Neural cell (in vitro differentiated cells): ENCODE data around the gene PRKAG2.

Experiments
- CTCF ChIP-seq: fragments of 450-650 bp; IDR thresholded peaks from 2 replicates; pipeline ENCODE4 v1.5.1; 2014; ENCODE audit warnings: antibody characterized with exemption, mild to moderate bottlenecking, moderate library complexity; ENCODE audit not compliant: poor library complexity, severe bottlenecking
- RAD21 ChIP-seq: fragments of 450-650 bp; conservative IDR thresholded peaks from 2 replicates; pipeline ENCODE4 v1.6.1; 2014; ENCODE audit warnings: antibody characterized with exemption, mild to moderate bottlenecking, moderate library complexity
- SMC3 ChIP-seq: fragments of 450-650 bp; conservative IDR thresholded peaks from 2 replicates; pipeline ENCODE4 v1.6.1; 2014; ENCODE audit warnings: antibody characterized with exemption, mild to moderate bottlenecking, moderate library complexity; ENCODE audit not compliant: poor library complexity
- TAF1 ChIP-seq: IDR thresholded peaks from 2 replicates; pipeline ENCODE4 v1.6.1; 2012; ENCODE audit warnings: low read depth
- TF ChIP-seq, protein P1 (sequence below): IDR thresholded peaks from 2 replicates; pipeline ENCODE4 v1.6.1; 2012; ENCODE audit warnings: borderline replicate concordance

DNA sequence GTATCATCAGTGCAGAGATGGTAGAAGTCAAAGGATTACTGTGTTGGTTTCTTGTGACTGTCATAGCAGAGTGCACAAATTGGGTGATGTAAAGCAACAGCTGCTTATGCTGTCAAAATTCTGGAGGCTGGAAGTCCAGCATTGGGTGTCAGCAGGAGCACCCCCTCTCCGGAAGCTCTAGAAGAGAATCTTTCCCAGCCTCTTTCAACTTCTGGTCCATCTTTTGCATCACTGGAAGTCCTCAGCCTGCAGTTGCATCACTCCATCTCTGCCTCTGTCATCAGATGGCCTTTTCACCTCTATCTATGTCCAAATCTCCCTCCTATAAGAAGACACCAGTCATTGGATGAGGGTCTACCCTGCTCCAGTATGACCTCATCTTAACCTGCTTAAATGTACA, 43.6 kb upstream of the PRKAG2 start:
- TF ChIP-seq CTCF (no peak), SMC3 (no peak), TAF1 (no peak), RAD21 (no peak)
- TF ChIP-seq, protein P1, sequence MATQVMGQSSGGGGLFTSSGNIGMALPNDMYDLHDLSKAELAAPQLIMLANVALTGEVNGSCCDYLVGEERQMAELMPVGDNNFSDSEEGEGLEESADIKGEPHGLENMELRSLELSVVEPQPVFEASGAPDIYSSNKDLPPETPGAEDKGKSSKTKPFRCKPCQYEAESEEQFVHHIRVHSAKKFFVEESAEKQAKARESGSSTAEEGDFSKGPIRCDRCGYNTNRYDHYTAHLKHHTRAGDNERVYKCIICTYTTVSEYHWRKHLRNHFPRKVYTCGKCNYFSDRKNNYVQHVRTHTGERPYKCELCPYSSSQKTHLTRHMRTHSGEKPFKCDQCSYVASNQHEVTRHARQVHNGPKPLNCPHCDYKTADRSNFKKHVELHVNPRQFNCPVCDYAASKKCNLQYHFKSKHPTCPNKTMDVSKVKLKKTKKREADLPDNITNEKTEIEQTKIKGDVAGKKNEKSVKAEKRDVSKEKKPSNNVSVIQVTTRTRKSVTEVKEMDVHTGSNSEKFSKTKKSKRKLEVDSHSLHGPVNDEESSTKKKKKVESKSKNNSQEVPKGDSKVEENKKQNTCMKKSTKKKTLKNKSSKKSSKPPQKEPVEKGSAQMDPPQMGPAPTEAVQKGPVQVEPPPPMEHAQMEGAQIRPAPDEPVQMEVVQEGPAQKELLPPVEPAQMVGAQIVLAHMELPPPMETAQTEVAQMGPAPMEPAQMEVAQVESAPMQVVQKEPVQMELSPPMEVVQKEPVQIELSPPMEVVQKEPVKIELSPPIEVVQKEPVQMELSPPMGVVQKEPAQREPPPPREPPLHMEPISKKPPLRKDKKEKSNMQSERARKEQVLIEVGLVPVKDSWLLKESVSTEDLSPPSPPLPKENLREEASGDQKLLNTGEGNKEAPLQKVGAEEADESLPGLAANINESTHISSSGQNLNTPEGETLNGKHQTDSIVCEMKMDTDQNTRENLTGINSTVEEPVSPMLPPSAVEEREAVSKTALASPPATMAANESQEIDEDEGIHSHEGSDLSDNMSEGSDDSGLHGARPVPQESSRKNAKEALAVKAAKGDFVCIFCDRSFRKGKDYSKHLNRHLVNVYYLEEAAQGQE: no peak
